Fibroblast of skin of left quadriceps (primary cell): Measurements from ENCODE around the gene MIER2.
"Not testable (repeated sequence)": the region's sequence is repeated elsewhere in the genome, so short reads cannot be mapped to it uniquely, and the experiment has no call there.

Experiments
- DNase-seq, 2 experiments: peaks; one replicate each; pipeline ENCODE4 v3.0.0-alpha.2; 2013; ENCODE audit warnings: low read depth in 2 of 2

Gene MIER2, protein sequence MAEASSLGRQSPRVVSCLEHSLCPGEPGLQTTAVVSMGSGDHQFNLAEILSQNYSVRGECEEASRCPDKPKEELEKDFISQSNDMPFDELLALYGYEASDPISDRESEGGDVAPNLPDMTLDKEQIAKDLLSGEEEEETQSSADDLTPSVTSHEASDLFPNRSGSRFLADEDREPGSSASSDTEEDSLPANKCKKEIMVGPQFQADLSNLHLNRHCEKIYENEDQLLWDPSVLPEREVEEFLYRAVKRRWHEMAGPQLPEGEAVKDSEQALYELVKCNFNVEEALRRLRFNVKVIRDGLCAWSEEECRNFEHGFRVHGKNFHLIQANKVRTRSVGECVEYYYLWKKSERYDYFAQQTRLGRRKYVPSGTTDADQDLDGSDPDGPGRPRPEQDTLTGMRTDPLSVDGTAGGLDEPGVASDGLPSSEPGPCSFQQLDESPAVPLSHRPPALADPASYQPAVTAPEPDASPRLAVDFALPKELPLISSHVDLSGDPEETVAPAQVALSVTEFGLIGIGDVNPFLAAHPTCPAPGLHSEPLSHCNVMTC

GRCh38 chr19:344625-345319, at the start of gene MIER2:
TSS of gene MIER2 (minus strand) at chr19:344796. CDS start at chr19:344782, 14 bp downstream.
- DNase-seq, result peak; percentile 60

DNA sequence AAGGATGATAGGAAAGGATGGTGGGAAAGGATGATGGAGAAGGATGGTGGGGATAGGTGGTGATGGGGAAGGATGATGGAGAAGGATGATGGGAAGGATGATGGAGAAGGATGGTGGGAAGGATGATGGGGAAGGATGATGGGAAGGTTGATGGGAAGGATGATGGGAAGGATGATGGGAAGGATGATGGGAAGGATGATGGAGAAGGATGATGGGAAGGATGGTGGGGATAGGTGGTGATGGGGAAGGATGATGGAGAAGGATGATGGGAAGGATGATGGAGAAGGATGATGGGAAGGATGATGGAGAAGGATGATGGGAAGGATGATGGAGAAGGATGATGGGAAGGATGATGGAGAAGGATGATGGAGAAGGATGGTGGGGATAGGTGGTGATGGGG, 49.0 kb upstream of the MIER2 start:
- DNase-seq, result not testable (repeated sequence)

DNA sequence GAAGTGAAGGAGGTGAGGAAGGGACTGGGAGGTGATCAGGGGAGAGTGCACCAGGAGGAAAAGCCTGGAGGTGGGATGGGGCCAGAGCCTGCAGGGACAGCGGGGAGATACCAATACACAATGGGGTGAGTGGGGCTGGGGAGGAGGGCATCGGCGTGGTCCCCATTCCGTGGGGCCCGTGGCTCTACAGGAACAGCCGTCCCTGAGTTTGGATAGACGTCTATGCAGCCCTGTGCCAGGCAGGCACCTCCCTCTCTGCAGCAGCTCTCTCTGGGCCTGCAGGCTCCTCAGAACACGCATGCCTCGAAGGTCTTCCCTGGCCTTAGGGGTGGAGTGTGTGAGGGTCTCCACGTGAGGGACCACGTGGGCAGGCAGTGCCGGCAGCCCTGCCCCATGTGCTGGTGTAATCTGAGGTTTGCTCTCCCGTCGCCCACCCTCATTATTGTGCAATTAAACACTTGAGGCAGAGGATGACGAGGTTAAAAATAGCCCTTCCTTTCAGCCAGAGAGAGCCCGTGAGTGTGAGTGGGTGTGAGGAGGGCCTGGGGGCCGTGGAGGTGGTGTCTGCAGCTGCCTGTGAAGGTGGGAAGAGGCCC, 47.9 kb upstream of the MIER2 start:
- DNase-seq, result no peak

DNA sequence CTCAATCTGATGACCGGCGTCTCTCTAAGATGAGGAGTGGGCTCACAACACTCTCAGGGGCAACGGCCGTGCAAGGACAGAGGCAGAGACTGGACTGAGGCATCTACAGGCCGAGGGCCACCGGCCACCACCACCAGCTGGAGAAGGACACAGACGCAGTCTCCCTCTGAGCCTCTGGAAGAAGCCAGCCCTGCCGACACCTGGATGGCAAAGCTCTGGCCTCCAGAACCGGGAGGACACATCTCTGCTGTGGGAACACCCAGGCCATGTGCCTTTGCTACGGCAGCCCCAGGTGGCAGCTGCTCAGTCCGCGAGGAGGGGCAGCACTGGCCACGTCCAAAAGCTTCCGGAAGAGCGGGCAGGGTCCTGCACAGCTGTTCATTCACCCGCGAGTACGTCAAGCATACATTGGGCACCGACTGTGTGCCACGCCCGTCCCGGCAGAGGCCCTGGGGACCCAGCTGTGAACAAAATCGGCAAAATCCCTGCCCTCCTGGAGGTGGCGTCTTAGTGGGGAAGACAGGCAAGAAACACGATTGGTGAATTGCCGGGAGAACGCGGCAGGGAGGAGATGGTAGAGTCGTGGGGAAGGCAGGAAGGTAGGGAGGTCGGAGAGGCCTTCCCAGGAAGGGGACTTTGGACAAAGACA, 47.3 kb upstream of the MIER2 start:
- DNase-seq, result no peak

GRCh38 chr19:391207-391557, 46.6 kb upstream of the MIER2 start:
- no peak for DNase-seq

GRCh38 chr19:390386-391206, 46.0 kb upstream of the MIER2 start:
- no peak for DNase-seq

DNA sequence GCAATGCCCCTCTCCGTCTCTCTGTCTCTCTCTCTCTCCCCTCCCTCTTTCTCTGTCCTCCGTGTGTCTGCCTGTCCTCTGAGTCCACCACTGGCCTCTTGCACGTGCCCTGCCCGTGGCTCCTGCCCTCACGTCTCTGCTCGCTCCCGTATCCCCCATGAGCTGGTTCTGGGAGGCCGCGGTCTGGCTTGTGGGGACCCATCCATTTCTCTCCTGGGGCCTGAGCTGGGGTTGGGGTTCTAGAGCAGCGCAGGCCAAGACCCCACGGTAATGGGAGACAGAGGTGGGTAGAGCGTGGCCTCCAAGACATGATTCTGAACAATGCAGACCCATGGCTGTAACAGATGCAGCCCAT, 45.3 kb upstream of the MIER2 start:
- DNase-seq, result no peak

DNA sequence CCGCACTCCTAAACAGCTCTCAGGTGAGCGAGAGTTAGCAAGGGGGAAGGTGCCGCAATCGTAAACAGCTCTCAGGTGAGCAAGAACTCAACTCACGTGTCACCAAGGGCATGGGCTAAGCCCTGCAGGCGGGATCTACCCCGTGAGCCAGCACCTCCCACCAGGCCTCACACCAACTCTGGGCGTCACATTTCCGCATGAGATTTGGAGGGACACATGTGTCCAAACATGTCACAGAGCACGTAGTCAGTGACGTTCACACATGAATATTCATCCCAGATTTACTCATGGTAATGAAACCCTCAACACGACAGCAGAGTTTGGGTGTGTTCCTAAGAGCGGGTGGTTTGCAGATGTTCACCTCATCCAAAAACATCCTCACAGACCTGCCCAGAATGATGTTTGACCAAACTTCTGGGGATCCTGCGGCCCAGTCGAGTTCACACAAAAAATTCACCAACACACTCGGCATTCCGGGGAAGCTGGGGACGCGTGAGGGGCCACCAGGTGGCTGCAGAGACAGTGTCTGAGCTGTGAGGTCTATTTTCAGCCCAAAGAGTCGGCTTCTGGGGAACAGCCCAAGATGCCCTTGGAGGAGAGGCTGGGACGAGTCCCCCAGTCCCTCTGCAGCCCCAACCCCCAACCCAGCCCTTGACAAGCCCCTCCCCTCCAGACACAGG, 44.8 kb upstream of the MIER2 start:
- DNase-seq, result no peak

- no peak for DNase-seq
Measured at GRCh38 chr19:388691-389090, 44.1 kb upstream of the MIER2 start.

GRCh38 chr19:387777-388176, 43.2 kb upstream of the MIER2 start:
- no peak for DNase-seq

- not testable (repeated sequence) for DNase-seq
Measured at GRCh38 chr19:386632-387301, 42.2 kb upstream of the MIER2 start.

GRCh38 chr19:386189-386588, 41.6 kb upstream of the MIER2 start:
- not testable (repeated sequence) for DNase-seq

- no peak for DNase-seq
Measured at GRCh38 chr19:384799-385169, 40.2 kb upstream of the MIER2 start.

- no peak for DNase-seq
Measured at GRCh38 chr19:383922-384798, 39.6 kb upstream of the MIER2 start.

- DNase-seq, result no peak
Measured at GRCh38 chr19:383040-383439, 38.4 kb upstream of the MIER2 start.

GRCh38 chr19:382578-382977, 38.0 kb upstream of the MIER2 start:
- DNase-seq, result peak; percentile 42 to 49

- DNase-seq, result not testable (repeated sequence)
Measured at GRCh38 chr19:381901-382300, 37.3 kb upstream of the MIER2 start.

DNA sequence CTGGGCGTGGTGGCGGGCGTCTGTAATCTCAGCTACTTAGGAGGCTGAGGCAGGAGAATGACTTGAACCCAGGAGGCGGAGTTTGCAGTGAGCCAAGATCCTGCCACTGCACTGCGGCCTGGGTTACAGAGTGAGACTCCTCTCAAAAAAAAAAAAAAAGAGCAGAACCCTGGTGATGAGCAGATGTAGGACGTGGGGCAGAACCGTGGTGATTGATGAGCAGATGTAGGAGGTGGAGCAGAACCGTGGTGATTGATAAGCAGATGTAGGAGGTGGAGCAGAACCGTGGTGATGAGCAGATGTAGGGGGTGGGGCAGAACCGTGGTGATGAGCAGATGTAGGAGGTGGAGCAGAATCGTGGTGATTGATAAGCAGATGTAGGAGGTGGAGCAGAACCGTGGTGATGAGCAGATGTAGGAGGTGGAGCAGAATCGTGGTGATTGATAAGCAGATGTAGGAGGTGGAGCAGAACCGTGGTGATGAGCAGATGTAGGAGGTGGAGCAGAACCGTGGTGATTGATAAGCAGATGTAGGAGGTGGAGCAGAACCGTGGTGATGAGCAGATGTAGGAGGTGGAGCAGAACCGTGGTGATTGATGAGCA, 36.1 kb upstream of the MIER2 start:
- DNase-seq, result not testable (repeated sequence)

DNA sequence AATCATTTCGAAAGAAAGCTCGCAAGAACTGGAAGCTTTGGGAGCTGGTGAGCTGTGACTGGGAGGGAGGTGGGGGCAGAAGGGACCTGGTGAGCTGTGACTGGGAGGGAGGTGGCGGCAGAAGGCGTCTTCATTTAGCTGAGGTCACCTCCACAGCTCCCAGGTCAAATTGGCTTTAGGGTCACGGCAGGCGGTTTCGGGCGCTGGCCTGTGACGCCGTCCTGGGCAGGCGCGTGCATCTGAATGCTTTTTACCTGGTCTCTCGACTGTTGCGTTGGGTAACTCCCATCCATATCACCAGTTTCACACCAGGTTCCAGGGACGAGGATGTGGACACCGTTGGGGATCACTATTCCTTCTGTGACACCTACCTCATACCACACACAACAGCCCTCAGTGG, 35.2 kb upstream of the MIER2 start:
- DNase-seq, result no peak
